HepG2 (cell line): ENCODE measurements around the gene LYRM4. TPM values are rescaled to one million over a fixed set of nuclear protein-coding genes. Genes with fewer than 3 reads are reported as not detected.

ENCODE experiments used
- ATAC-seq: fragments of 200-7000 bp; cut with Tn5 transposase; 3 replicates; pipeline ENCODE4 v1.9.1; 2020; ENCODE audit warnings: mild to moderate bottlenecking, moderate library complexity
- BruUV-seq: library from RNA; stranded (reverse); fragments of 400-500 nt; replicated peaks from 2 replicates; lab custom pipeline; 2021; lab: Mats Ljungman, UMichigan
- CTCF ChIA-PET: fragments of 300-600 bp; formaldehyde crosslinking; extraction: SDS; loops from one replicate; lab custom pipeline; 2021; ENCODE audit warnings: low total read pairs, inconsistent platforms, low intra/inter-chr PET ratio; lab: Yijun Ruan, JAX
- POLR2A ChIA-PET: fragments of 350-600 bp; sonication (Branson Sonifier 250); formaldehyde crosslinking; loops from one replicate; lab custom pipeline; 2020; ENCODE audit warnings: antibody characterized with exemption, inconsistent platforms; lab: Yijun Ruan, JAX
- DNase-seq: peaks from one replicate; pipeline ENCODE4 v3.0.0-alpha.2; 2015; ENCODE audit warnings: low spot score
- FAIRE-seq: peaks from 3 replicates; lab custom pipeline; 2011; peaks lifted over from hg19 to GRCh38; lab: Jason Lieb, UNC
- H2AFZ ChIP-seq: one replicate; pipeline ENCODE4 v1.6.1; 2011; ENCODE audit warnings: low read length, inconsistent platforms
- H3K27ac ChIP-seq: fragments of 300-600 bp; 3 replicates; pipeline ENCODE4 v1.8.0; 2011; ENCODE audit warnings: mixed run types, mild to moderate bottlenecking, mixed read lengths, low read length, inconsistent platforms; ENCODE audit not compliant: insufficient read depth; ENCODE audit errors: extremely low read length
- H3K27me3 ChIP-seq, 2 experiments: fragments of 200-600 bp in 1 of 2; 2 replicates in 1 of 2; 3 replicates in 1 of 2; pipeline versions ENCODE4 v1.6.0 to v1.8.0; 2011; ENCODE audit warnings: low read length in 2 of 2, mild to moderate bottlenecking in 2 of 2, moderate library complexity in 2 of 2, inconsistent platforms in 1 of 2; ENCODE audit not compliant: insufficient read depth in 2 of 2, control insufficient read depth in 1 of 2
- H3K36me3 ChIP-seq, 2 experiments: fragments of 200-600 bp in 1 of 2; replicated peaks in 1 of 2; 2 replicates in 1 of 2; 3 replicates in 1 of 2; pipeline versions ENCODE4 v1.5.1 to v1.8.0; 2011; ENCODE audit warnings: low read length in 2 of 2, inconsistent platforms in 1 of 2; ENCODE audit not compliant: insufficient read depth in 2 of 2, control insufficient read depth in 1 of 2
- H3K4me1 ChIP-seq: 2 replicates; pipeline ENCODE4 v1.5.1; 2012; ENCODE audit warnings: low read length, inconsistent platforms; ENCODE audit not compliant: insufficient read depth
- H3K4me2 ChIP-seq: 2 replicates; pipeline ENCODE4 v1.6.0; 2011; ENCODE audit warnings: low read depth, low read length, inconsistent platforms
- H3K4me3 ChIP-seq, 3 experiments: fragments of 200-600 bp in 1 of 3; sonication (generic), shearing (Covaris generic) in 1 of 3; replicated peaks in 1 of 3; 2 replicates each; pipeline ENCODE4 v1.5.1; 2011 to 2016; ENCODE audit warnings: low read length in 3 of 3, inconsistent platforms in 2 of 3, low read depth in 2 of 3, mild to moderate bottlenecking in 2 of 3, control low read depth in 1 of 3, mixed read lengths in 1 of 3; ENCODE audit not compliant: insufficient read depth in 1 of 3
- H3K79me2 ChIP-seq: one replicate; pipeline ENCODE4 v1.6.1; 2011; ENCODE audit warnings: low read length, inconsistent platforms; ENCODE audit not compliant: insufficient read depth
- H3K9ac ChIP-seq: 2 replicates; pipeline ENCODE4 v1.6.0; 2011; ENCODE audit warnings: mild to moderate bottlenecking, low read depth, low read length, inconsistent platforms; ENCODE audit not compliant: insufficient read depth
- H3K9me3 ChIP-seq: 2 replicates; pipeline ENCODE4 v1.5.1; 2012; ENCODE audit warnings: mild to moderate bottlenecking, low read length
- H4K20me1 ChIP-seq: 2 replicates; pipeline ENCODE4 v1.6.0; 2011; ENCODE audit warnings: inconsistent platforms, mild to moderate bottlenecking, low read length, moderate library complexity; ENCODE audit not compliant: insufficient read depth
- ATF1 ChIP-seq: IDR thresholded peaks from 2 replicates; pipeline ENCODE4 v1.6.1; 2016; ENCODE audit warnings: mild to moderate bottlenecking, control low read depth
- FOXP1 ChIP-seq, 2 experiments: fragments of 450-650 bp in 1 of 2; IDR thresholded peaks; 2 replicates each; pipeline ENCODE4 v1.6.1; 2017 to 2018; ENCODE audit warnings: antibody characterized with exemption in 1 of 2
- HES4 ChIP-seq: sonication (generic); formaldehyde crosslinking; IDR thresholded peaks from 2 replicates; pipeline ENCODE4 v1.9.0; 2021; ENCODE audit warnings: mild to moderate bottlenecking, missing genetic modification reagents, borderline replicate concordance
- HMG20A ChIP-seq: IDR thresholded peaks from 2 replicates; pipeline ENCODE4 v1.6.1; 2016; ENCODE audit warnings: borderline replicate concordance
- KDM2A ChIP-seq: sonication (generic); formaldehyde crosslinking; IDR thresholded peaks from 2 replicates; pipeline ENCODE4 v1.4.0; 2020; ENCODE audit warnings: low read depth, missing genetic modification reagents, borderline replicate concordance
- MAFF ChIP-seq: IDR thresholded peaks from 2 replicates; pipeline ENCODE4 v1.6.1; 2011; ENCODE audit warnings: low read depth, low read length, improper control_type of control experiment
- MED8 ChIP-seq: sonication (generic); formaldehyde crosslinking; IDR thresholded peaks from 2 replicates; pipeline ENCODE4 v1.8.1; 2023; ENCODE audit warnings: mild to moderate bottlenecking, missing genetic modification reagents; ENCODE audit not compliant: insufficient replicate concordance
- MYC ChIP-seq: sonication (generic); formaldehyde crosslinking; IDR thresholded peaks from 2 replicates; pipeline ENCODE4 v1.9.0; 2021; ENCODE audit warnings: missing genetic modification reagents, borderline replicate concordance
- NKX3-1 ChIP-seq: sonication (generic); formaldehyde crosslinking; IDR thresholded peaks from 2 replicates; pipeline ENCODE4 v1.5.0; 2020; ENCODE audit warnings: missing genetic modification reagents
- PAF1 ChIP-seq: IDR thresholded peaks from 2 replicates; pipeline ENCODE4 v1.6.1; 2016; ENCODE audit warnings: missing genetic modification reagents, missing compliant biosample characterization
- SAFB2 ChIP-seq: sonication (generic); formaldehyde crosslinking; IDR thresholded peaks from 2 replicates; pipeline ENCODE4 v1.5.1; 2020; ENCODE audit warnings: missing genetic modification reagents, low read depth, mild to moderate bottlenecking, borderline replicate concordance
- SIN3B ChIP-seq: fragments of 150-350 bp; IDR thresholded peaks from 2 replicates; pipeline ENCODE4 v1.6.1; 2014; ENCODE audit warnings: low read length
- SP1 ChIP-seq, 2 experiments: fragments of 450-650 bp in 1 of 2; sonication (generic) in 1 of 2; formaldehyde crosslinking in 1 of 2; IDR thresholded peaks; 2 replicates each; pipeline versions ENCODE4 v1.4.0 to v1.6.1; 2016 to 2020; ENCODE audit warnings: missing genetic modification reagents in 1 of 2
- SRF ChIP-seq: IDR thresholded peaks from 2 replicates; pipeline ENCODE4 v1.6.1; 2011; ENCODE audit warnings: mild to moderate bottlenecking, low read depth, low read length, moderate library complexity
- ZBTB20 ChIP-seq: sonication (generic); formaldehyde crosslinking; IDR thresholded peaks from 2 replicates; pipeline ENCODE4 v1.8.1; 2023; ENCODE audit warnings: missing genetic modification reagents, low read depth, mild to moderate bottlenecking, borderline replicate concordance
- ZNF205 ChIP-seq: IDR thresholded peaks from 2 replicates; pipeline ENCODE4 v1.6.1; 2018; ENCODE audit warnings: missing biosample characterization, missing genetic modification reagents
- ZNF207 ChIP-seq: fragments of 450-650 bp; IDR thresholded peaks from 2 replicates; pipeline ENCODE4 v1.6.1; 2016; ENCODE audit warnings: antibody characterized with exemption, borderline replicate concordance
- ZNF660 ChIP-seq: sonication (generic); formaldehyde crosslinking; IDR thresholded peaks from 2 replicates; pipeline ENCODE4 v1.5.1; 2020; ENCODE audit warnings: mild to moderate bottlenecking, low read depth, missing genetic modification reagents, borderline replicate concordance
- ZNF761 ChIP-seq: sonication (generic); formaldehyde crosslinking; conservative IDR thresholded peaks from 2 replicates; pipeline ENCODE4 v1.4.0; 2020; ENCODE audit warnings: mild to moderate bottlenecking, missing genetic modification reagents
- ZNF773 ChIP-seq: sonication (generic); formaldehyde crosslinking; IDR thresholded peaks from 2 replicates; pipeline ENCODE4 v1.4.0; 2020; ENCODE audit warnings: missing genetic modification reagents, borderline replicate concordance
- ZSCAN31 ChIP-seq: sonication (generic); formaldehyde crosslinking; IDR thresholded peaks from 2 replicates; pipeline ENCODE4 v1.5.0; 2020; ENCODE audit warnings: low read depth, mild to moderate bottlenecking, missing genetic modification reagents
- WGBS: methylation state at CpG from one replicate; pipeline ENCODE4 v1.1.6; 2017; ENCODE audit warnings: low lambda C conversion rate; 5-methylcytosine and 5-hydroxymethylcytosine counted together
- in situ Hi-C: cut with HindIII; loops from 2 replicates; pipeline ENCODE4 v1.10.0; 2017; ENCODE audit warnings: low pct_unique_long_range_greater_than_20kb; ENCODE audit not compliant: extremely low pct_ligation_motif_present
- intact Hi-C: fragments of 100-400 bp; cut with micrococcal nuclease; formaldehyde crosslinking; loops from one replicate; pipeline ENCODE4 v1.10.0; 2022; ENCODE audit not compliant: unreplicated experiment
- polyA plus RNA-seq, 8 experiments: library from polyadenylated mRNA; depleted of rRNA in 3 of 8; stranded (reverse) in 7 of 8; unstranded in 1 of 8; fragments of >200 nt; fragmentation: Illumina TruSeq in 4 of 8; extraction: Trizol in 4 of 8; gene quantifications; 2 replicates each; pipeline versions ENCODE4 v1.2.1 to v1.2.3, GENCODE V29; 2011 to 2016; ENCODE audit warnings: low read depth in 4 of 8, missing spikeins in 1 of 8, mixed read lengths in 1 of 8; ENCODE audit not compliant: insufficient read depth in 1 of 8
- total RNA-seq, 5 experiments: library from RNA; depleted of rRNA; stranded (reverse); fragments of >200 nt; fragmentation: Illumina TruSeq; extraction: Trizol; gene quantifications; 2 replicates each; pipeline ENCODE4 v1.2.3, GENCODE V29; 2016; ENCODE audit warnings: low read depth in 1 of 5
- TF ChIP-seq, protein P1 (sequence below): sonication (generic); formaldehyde crosslinking; IDR thresholded peaks from 2 replicates; pipeline ENCODE4 v1.5.1; 2020; ENCODE audit warnings: mild to moderate bottlenecking, missing genetic modification reagents, moderate library complexity
- TF ChIP-seq, protein P2 (sequence below): sonication (generic); formaldehyde crosslinking; IDR thresholded peaks from 2 replicates; pipeline ENCODE4 v1.5.1; 2020; ENCODE audit warnings: missing genetic modification reagents, mild to moderate bottlenecking, borderline replicate concordance
- TF ChIP-seq, protein P3 (sequence below): sonication (generic); formaldehyde crosslinking; IDR thresholded peaks from 2 replicates; pipeline ENCODE4 v1.4.0; 2020; ENCODE audit warnings: missing genetic modification reagents

LYRM4 gene
- total and polyA plus RNA-seq, 2 of the 13 experiments (the other 11 are each of a cell fraction or from before 2014, with no cell fraction given) = 64.6 to 67.5 TPM

DNA sequence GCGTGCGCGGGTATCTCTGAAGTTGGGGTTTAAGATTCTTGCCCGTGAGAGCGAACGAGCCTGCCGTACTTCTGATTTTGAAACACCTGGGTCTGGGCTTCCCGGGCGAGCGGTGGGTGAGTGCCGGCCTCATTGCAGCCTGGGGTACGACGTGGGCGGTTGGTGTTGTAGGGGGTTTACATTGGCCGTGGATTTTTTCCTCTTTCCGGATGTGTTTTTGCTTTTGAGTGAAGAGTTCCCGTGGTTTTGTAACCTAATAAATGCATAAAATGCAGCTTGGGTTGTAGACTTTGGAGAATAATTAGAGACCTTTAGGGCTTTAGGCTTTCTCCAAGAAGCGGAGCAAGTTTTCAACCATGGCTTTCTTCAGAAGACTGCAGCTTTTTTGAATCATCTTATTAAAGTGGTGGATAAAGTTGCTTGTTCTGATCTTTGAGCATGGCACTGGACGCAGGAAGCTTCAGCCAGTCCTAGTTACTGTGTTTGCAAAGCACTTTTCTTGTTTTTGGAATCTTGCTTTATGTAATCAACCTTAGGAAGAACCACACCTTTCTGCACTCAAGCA, 877 bp upstream of the LYRM4 start:
- POLR2A ChIA-PET = interaction anchor here (1.1 to 2.4 kb wide), 7 partner anchors 9 to 205 kb away, joined by 3 to 11 read pairs (median 4); no protein-coding TSS in a partner anchor
- BruUV-seq = TSS peak; percentile 77
- TF ChIP-seq, protein P1, sequence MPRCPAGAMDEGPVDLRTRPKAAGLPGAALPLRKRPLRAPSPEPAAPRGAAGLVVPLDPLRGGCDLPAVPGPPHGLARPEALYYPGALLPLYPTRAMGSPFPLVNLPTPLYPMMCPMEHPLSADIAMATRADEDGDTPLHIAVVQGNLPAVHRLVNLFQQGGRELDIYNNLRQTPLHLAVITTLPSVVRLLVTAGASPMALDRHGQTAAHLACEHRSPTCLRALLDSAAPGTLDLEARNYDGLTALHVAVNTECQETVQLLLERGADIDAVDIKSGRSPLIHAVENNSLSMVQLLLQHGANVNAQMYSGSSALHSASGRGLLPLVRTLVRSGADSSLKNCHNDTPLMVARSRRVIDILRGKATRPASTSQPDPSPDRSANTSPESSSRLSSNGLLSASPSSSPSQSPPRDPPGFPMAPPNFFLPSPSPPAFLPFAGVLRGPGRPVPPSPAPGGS (CRISPR knock-in tag) = 0 out of 2 replicates have a peak, but pooled peaks have one; percentile 2
- TF ChIP-seq ATF1 (no peak), ZNF205 (no peak), SRF (no peak), SAFB2 (CRISPR knock-in tag) (no peak), ZNF660 (CRISPR knock-in tag) (no peak), FOXP1 (IDR thresholded peaks at IDR 0.05) (no peak), FOXP1 (CRISPR knock-in tag; IDR thresholded peaks at IDR 0.05) (no peak), ZNF761 (CRISPR knock-in tag) (no peak), NKX3-1 (CRISPR knock-in tag) (no peak), MED8 (CRISPR knock-in tag) (no peak), SP1 (IDR thresholded peaks at IDR 0.05) (no peak), SP1 (CRISPR knock-in tag; IDR thresholded peaks at IDR 0.05) (no peak), PAF1 (CRISPR knock-in tag) (no peak), MYC (CRISPR knock-in tag) (no peak), ZSCAN31 (CRISPR knock-in tag) (no peak), ZNF773 (no peak), HMG20A (CRISPR knock-in tag) (no peak), SIN3B (peak; percentile 94; the same call in 1 of the 2 replicates), ZBTB20 (CRISPR knock-in tag) (no peak), MAFF (no peak), ZNF207 (no peak), HES4 (CRISPR knock-in tag) (no peak), KDM2A (CRISPR knock-in tag) (0 out of 2 replicates have a peak, but pooled peaks have one; percentile 65)
- TF ChIP-seq, protein P2, sequence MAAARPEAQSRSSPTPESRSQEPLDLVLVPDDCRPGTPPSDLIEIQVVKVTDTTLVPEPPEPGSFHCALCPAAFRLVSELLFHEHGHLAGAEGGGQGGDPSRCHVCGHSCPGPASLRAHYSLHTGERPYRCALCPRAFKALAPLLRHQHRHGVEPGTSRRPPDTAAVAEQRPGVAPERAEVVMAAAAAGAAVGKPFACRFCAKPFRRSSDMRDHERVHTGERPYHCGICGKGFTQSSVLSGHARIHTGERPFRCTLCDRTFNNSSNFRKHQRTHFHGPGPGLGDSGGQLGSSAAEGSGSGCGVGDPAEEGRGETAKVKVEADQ (CRISPR knock-in tag) = no peak
- TF ChIP-seq, protein P3, sequence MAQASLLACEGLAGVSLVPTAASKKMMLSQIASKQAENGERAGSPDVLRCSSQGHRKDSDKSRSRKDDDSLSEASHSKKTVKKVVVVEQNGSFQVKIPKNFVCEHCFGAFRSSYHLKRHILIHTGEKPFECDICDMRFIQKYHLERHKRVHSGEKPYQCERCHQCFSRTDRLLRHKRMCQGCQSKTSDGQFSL (CRISPR knock-in tag) = no peak

More for the DNA sequence above, 877 bp upstream of the LYRM4 start:
- no peak for FAIRE-seq
- under 1% methylated on average over 18 of the region's 19 CpGs for WGBS
- intact Hi-C loops = loop anchor here (1.0 to 5.0 kb wide), 2 partner anchors 42 to 119 kb away; no protein-coding TSS in a partner anchor
- Histone ChIP-seq H3K9me3 (no peaks in the 10 kb centered on the region), H3K27ac (peak overlapping the region; percentile 98), H3K36me3 (peaks cover 0 to 3% of the 10 kb centered on the region in 2 experiments; a peak in 2 of 5 replicates), H4K20me1 (no peaks in the 10 kb centered on the region; the same call in 1 of the 2 replicates), H3K27me3 (peaks cover 0 to 2% of the 10 kb centered on the region in 2 experiments; a peak in 1 of 5 replicates), H3K4me3 (peak overlapping the region; percentile 85 to 99 (median 86)), H3K79me2 (peaks cover 69% of the 10 kb centered on the region), H2AFZ (peak overlapping the region; percentile 84), H3K4me1 (peaks cover 52% of the 10 kb centered on the region), H3K9ac (peak overlapping the region; percentile 98), H3K4me2 (peak overlapping the region; percentile 74)
- DNase-seq = no peak
- ATAC-seq = no peak
- in situ Hi-C loops = no loop called here
- CTCF ChIA-PET = no interaction called here
